Measurements from ENCODE around the gene CD300LG.

Gene CD300LG

DNA sequence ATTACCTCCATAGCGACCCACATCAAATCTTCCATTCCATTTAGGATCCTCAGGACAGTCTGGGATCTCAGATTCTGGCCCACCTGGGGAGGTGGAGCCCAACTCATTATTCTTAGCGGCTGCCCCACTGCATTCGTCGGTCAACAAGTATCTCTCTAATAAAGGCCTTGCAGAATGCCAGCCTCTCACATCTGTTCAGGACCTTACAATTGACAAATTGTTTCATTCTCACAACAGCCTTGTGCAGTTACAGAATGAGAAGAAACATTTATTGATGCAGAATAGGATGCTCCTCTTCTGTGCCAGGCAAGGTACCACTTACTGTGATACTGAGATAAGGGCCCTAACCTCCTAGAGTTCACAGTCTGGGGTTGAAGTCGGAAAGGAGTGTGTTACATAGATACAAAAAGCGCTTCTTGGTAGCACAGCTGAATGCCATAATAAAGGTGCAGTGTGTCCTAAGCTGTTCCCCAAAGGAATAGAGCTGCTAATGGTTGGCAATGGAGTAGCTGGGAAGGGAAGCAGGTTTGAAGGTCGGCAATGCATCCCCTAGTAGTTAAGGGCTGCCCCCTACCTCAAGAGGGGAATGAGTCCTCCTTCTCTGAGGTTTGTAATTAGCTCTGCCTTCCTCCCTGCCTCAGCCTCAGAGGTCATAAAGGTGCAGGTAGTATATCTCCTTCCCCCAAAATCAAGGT, 62.7 kb downstream of the CD300LG start:
- DNase-seq, result no peak

DNA sequence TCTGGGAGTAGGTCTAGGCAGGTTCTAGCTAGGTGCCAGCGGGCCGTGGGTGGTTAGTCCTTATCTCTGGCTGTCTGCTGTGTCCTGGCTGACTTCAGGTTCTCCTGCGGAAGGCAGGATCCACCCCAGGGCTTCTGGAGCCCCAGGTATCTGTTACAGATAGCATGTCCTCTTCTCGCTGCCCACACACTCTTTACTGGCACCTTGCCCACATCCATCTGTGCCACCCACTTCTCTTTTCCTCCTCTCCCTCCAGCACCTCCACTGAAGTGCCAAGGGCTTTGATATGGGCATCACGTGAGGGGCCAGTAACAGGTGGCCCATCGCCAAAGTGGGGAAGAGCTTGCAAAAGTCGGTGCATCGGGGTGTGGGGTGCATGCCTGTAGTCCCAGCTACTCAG, 64.9 kb downstream of the CD300LG start:
- DNase-seq, result no peak

DNA sequence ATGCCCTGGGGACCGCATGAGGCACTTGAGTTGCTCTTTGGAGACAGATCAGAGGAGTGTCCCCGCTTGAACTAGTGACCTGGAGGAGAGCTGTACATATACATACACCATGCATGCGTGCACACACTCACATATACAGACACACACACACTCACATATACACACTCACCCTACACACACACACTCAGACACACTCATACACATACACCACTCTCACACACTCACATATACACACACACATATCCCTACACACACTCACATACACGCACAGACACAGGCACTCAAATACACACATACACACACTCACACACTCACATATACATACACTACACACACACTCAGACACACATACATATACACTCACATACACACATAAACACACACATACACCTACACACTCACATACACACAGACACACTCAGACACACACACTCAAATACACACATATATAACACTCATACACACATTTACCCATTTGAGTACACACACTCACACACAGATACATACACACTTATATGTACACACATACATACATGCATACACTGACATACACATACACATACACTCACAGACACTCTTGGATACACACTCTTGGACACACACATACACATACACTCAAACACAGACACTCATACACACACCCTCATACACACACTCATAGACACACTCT, 65.8 kb downstream of the CD300LG start:
- no peak for DNase-seq

Measured in activated CD4-positive, CD25-positive, alpha-beta regulatory T cell treated with anti-CD3 and anti-CD28 coated beads, Interleukin-2, amount 50 U/mL, for 72 hours (primary cell).